T-helper 9 cell (primary cell): ENCODE data around the gene FHIP1A.
"Not testable (repeated sequence)": the region's sequence is repeated elsewhere in the genome, so short reads cannot be mapped to it uniquely, and the experiment has no call there.

Experiments used
- DNase-seq: peaks from one replicate; pipeline ENCODE4 v3.0.0-alpha.2; 2020
- total RNA-seq, 2 donors: gene quantifications; one replicate each; lab custom pipeline; 2026; lab: John Stamatoyannopoulos, UW

The FHIP1A gene
- 3.8 to 6.5 reads per million in 2 donors for total RNA-seq

- peak; percentile 83 for DNase-seq
Measured at GRCh38 chr4:151408630-151409469, at the start of gene FHIP1A. Gene FHIP1A, plus strand, starts transcription at chr4:151409176. Its CDS starts 157,084 bp downstream, at chr4:151566260.

DNA sequence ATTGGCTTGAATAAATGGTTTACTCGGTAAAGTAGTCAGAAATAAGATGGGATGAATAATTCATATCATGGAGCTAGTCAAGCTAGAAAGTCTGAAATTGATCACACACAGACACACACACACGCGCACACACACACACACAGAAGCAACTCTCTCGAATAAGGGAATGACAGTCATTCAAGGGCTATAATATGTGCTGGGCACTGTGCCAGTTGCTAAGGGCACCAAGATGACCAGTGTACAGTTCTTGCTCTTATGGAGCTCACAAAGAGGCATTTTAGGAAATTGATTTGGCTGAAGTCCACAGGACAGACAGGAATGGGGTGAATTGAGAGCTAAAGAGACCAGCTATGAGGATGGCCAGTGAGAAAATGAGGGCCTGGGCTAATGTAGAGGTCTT, 49.4 kb upstream of the FHIP1A start:
- no peak for DNase-seq

DNA sequence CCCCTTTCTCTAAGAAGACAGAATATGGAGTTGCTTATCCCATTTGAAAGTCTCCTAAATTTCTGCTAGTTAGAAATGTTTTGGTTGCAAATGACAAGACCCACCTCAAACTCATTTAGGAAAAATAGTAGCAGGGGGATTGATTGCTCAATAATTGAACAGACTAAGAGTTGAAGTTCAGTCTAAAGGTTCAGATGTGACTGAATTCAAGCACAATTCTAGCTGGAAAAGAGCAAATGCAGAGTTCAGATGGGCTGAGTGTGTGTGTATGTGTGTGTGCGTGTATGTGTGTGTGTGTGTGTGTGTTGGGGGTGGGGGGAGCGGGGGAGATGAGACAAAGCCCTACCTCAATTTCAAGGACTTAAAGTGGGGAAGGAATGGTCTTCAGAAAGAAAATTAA, 47.9 kb upstream of the FHIP1A start:
- no peak for DNase-seq

DNA sequence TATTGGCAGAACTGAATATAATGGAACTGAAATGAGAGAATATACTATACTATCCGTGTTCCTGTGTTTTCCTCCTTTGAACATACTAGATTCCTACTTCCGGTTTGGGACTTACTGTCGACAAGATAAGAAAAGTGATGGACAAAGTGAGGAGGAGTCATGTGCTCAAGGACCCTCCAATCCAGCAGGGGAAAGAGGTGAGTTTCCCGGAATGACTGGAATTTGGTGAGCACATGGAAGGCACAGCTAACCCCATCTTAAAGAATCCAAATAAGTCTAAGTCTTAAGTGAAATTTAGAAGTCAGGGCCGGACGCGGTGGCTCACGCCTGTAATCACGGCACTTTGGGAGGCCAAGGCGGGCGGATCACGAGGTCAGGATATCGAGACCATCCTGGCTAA, 47.0 kb upstream of the FHIP1A start:
- no peak for DNase-seq

- peak; percentile 65 for DNase-seq
Measured at GRCh38 chr4:151362404-151363164, 46.4 kb upstream of the FHIP1A start.

- DNase-seq: no peak
Measured at GRCh38 chr4:151376540-151376939, 32.4 kb upstream of the FHIP1A start.

DNA sequence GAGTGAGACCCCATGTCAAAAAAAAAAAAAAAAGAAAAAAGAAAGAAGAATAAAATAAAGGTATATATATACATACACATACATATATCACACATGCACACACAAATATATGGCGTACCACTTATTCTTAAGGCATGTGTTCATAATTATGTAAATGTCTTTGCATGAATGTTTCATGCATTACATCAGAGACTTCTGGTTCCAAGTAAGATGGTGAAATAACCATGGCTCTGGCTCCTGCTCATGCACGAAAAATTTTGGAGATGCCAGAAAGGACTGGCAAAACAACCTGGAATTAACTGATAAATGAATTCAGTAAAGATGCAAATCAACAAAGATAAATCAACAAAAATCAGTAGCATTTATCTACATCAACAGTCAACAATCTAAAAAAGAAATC, 19.7 kb upstream of the FHIP1A start:
- no peak for DNase-seq

DNA sequence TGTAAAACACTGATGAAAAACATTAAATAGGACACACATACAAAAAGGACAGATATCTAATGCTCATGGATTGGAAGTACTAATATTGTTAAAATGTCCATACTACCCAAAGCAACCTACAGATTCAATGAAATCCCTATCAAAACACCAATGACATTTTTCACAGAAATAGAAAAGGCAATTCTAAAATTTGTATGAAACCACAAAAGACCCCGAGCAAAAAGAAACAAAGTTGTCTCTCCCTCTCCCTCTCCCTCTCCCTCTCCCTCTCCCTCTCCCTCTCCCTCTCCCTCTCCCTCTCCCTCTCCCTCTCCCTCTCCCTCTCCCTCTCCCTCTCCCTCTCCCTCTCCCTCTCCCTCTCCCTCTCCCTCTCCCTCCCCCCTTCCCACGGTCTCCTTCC, 19.2 kb upstream of the FHIP1A start:
- not testable (repeated sequence) for DNase-seq

- no peak for DNase-seq
Measured at GRCh38 chr4:151395873-151396272, 13.1 kb upstream of the FHIP1A start.

GRCh38 chr4:151400343-151400742, 8.6 kb upstream of the FHIP1A start:
- no peak for DNase-seq

GRCh38 chr4:151401739-151402138, 7.2 kb upstream of the FHIP1A start:
- DNase-seq: no peak

DNA sequence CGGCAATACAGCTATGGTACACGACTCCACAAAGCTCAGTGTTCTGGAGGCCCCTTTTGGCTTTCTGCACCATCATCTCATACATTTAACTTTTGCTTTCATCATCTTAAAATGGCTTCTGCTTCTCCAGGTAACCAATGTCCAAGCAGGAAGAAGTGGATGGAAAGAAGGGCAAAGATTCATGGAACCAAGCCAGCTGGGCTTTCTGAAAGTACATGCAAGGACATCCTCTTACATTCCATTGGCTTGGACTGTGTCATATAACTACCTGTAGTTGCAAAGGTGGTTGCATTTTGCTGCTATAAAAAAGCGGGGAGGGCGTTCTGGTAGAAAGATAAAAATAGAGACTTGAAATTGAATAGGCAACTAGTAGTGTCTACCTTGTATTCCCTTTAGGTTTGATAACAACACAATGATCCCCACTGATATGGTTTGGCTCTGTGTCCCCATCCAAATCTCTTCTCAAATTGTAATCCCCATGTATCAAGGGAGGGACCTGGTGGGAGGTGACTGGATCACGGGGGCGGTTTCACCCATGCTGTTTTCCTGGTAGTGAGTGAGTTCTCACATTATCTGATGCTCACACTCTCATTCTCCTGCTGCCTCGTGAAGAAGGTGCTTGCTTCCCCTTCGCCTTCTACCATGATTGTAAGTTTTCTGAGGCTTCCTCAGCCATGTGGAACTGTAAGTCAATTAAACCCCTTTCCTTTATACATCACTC, 6.7 kb upstream of the FHIP1A start:
- DNase-seq: no peak

DNA sequence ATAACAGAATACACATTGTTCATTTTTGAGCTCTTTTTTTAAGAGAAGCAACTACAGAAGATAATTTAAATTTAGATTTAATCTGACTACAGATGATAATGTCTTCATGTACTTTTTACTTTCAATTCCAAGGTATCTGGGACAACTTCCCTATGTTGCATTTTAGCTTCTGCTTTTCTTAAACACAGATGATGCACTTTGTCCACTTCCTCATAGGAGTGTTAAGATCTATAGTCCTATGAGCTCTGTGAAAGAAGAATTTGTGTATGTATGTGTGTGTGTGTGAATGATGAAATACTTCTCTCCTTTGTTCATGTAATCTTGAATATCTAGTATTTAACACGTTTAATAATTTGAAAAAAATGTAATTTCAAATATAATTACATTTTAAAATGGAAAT, 5.3 kb upstream of the FHIP1A start:
- DNase-seq: no peak

DNA sequence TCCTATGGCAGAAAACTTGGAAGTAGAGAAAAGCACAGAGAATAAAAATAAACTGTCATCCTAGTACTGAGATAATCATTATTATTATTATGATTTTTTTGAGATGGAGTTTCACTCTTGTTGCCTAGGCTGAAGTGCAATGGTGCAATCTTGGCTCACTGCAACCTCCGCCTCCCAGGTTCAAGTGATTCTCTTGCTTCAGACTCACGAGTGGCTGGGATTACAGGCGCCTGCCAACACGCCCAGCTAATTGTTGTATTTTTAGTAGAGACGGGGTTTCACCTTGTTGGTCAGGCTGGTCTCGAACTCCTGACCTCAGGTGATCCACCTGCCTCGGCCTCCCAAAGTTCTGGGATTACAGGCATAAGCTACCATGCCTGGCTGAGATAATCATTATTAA, 4.2 kb upstream of the FHIP1A start:
- DNase-seq: not testable (repeated sequence)

- no peak for DNase-seq
Measured at GRCh38 chr4:151407018-151407417, 2.0 kb upstream of the FHIP1A start.

GRCh38 chr4:151407466-151408379, 1.3 kb upstream of the FHIP1A start:
- peak; percentile 8 for DNase-seq

DNA sequence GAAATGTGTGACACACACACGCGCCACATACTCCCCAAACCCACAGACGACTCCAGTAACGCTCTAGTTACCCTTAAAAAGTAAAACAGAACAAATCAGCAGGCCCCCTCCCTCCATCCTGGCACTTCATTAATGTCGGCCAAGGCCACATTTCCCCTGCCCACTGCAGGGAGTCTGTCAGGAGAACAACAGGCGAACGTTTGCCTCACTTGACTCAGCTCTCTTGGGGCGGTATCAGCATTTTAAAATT, 671 bp upstream of the FHIP1A start:
- DNase-seq: no peak

- peak; percentile 11 for DNase-seq
Measured at GRCh38 chr4:151409470-151410313, 716 bp downstream of the FHIP1A start.

GRCh38 chr4:151415978-151416377, 7.0 kb downstream of the FHIP1A start:
- no peak for DNase-seq

GRCh38 chr4:151417164-151417571, 8.2 kb downstream of the FHIP1A start:
- DNase-seq: no peak

- no peak for DNase-seq
Measured at GRCh38 chr4:151417766-151418376, 8.9 kb downstream of the FHIP1A start.
